Kidney (tissue), 14 donors: ENCODE data around the gene EP400. TPM values are rescaled to one million over a fixed set of nuclear protein-coding genes. Genes with fewer than 3 reads are reported as not detected.

Source experiments
- DNase-seq, 5 donors: peaks; one replicate each; pipeline ENCODE4 v3.0.0-alpha.2; 2013 to 2020
- FAIRE-seq: peaks from 2 replicates; lab custom pipeline; 2012; peaks lifted over from hg19 to GRCh38; lab: Jason Lieb, UNC
- H3K27ac ChIP-seq, 2 donors: one replicate each; pipeline ENCODE4 v1.7.0; 2013; ENCODE audit warnings: low read depth in 2 of 2, low read length in 2 of 2, inconsistent platforms in 1 of 2
- H3K27me3 ChIP-seq: one replicate; pipeline ENCODE4 v1.7.1; 2013; ENCODE audit warnings: low read length, inconsistent platforms; ENCODE audit not compliant: control insufficient read depth, insufficient read depth
- H3K36me3 ChIP-seq, 3 donors: one replicate each; pipeline versions ENCODE4 v1.7.0 to v1.7.1; 2013; ENCODE audit warnings: low read length in 3 of 3, control low read depth in 1 of 3, inconsistent platforms in 1 of 3; ENCODE audit not compliant: insufficient read depth in 3 of 3, control insufficient read depth in 2 of 3
- H3K4me1 ChIP-seq, 3 donors: one replicate each; pipeline versions ENCODE4 v1.7.0 to v1.7.1; 2013; ENCODE audit warnings: low read length in 3 of 3, inconsistent platforms in 1 of 3, low read depth in 1 of 3; ENCODE audit not compliant: control insufficient read depth in 2 of 3, insufficient read depth in 2 of 3
- H3K4me3 ChIP-seq, 3 donors: one replicate each; pipeline versions ENCODE4 v1.7.0 to v1.8.1; 2013; ENCODE audit warnings: low read length in 3 of 3, control low read depth in 1 of 3, inconsistent platforms in 1 of 3
- H3K9ac ChIP-seq, 3 donors: one replicate each; pipeline versions ENCODE4 v1.7.0 to v1.7.1; 2013; ENCODE audit warnings: low read length in 3 of 3, control low read depth in 1 of 3, inconsistent platforms in 1 of 3
- H3K9me3 ChIP-seq, 3 donors: one replicate each; pipeline versions ENCODE4 v1.7.0 to v1.7.1; 2013; ENCODE audit warnings: low read length in 3 of 3, control low read depth in 1 of 3, inconsistent platforms in 1 of 3; ENCODE audit not compliant: control insufficient read depth in 2 of 3, insufficient read depth in 1 of 3
- CTCF ChIP-seq: IDR thresholded peaks from 3 replicates; pipeline ENCODE4 v1.5.1; 2012; ENCODE audit warnings: mild to moderate bottlenecking, moderate library complexity, borderline replicate concordance; ENCODE audit not compliant: insufficient read depth; ENCODE audit errors: extremely low read depth
- intact Hi-C: fragments of 100-400 bp; cut with DNase I; formaldehyde crosslinking; loops from one replicate; pipeline ENCODE4 v1.11.1; 2022
- polyA plus RNA-seq: library from polyadenylated mRNA; stranded (reverse); fragments of 350-450 nt; fragmentation: Illumina TruSeq; extraction: RNeasy Lipid Tissue Mini Kit (QIAGEN cat#74804); gene quantifications from one replicate; pipeline ENCODE4 v1.2.3, GENCODE V29; 2014; ENCODE audit warnings: low read depth, low replicate concordance; ENCODE audit not compliant: insufficient read depth
- total RNA-seq: library from RNA; stranded (reverse); fragmentation: NEBNext Ultra II Directional; extraction: Animal tissue kit (Norgen Biotek cat#: 25700); gene quantifications from one replicate; pipeline ENCODE4 v1.2.1, GENCODE V29; 2021
- donor health status: control.
- donor health status: control.
- donor health status: control.
- donor health status: control.
- donor health status: control.
- donor health status: DM: yes; HTN: yes; CAD: no.
- donor health status: Normal renal cell carcinoma (clear cell type).

Gene EP400
- total and polyA plus RNA-seq, 2 donors from 2014 or later = 7.5 to 44.7 TPM

- Histone ChIP-seq H3K9me3 (no peaks in the 10 kb centered on the region), H3K9ac (no peak overlapping the region), H3K27me3 (no peaks in the 10 kb centered on the region), H3K4me3 (no peak overlapping the region), H3K4me1 (no peaks in the 10 kb centered on the region), H3K36me3 (peaks cover 0 to 12% (median 7%) of the 10 kb centered on the region in 3 donors), H3K27ac (no peak overlapping the region)
- no peak for TF ChIP-seq CTCF
- intact Hi-C loops = no loop called here
- DNase-seq = no peak
- no peak for FAIRE-seq
These were observed 29.6 kb upstream of the EP400 start for GRCh38 chr12:131920157-131920508.

GRCh38 chr12:131920902-131921840, 28.6 kb upstream of the EP400 start:
- Histone ChIP-seq H3K4me1 (no peaks in the 10 kb centered on the region), H3K36me3 (peaks cover 0 to 7% (median 5%) of the 10 kb centered on the region in 3 donors), H3K27ac (no peak overlapping the region), H3K9ac (no peak overlapping the region), H3K4me3 (no peak overlapping the region), H3K9me3 (no peaks in the 10 kb centered on the region), H3K27me3 (no peaks in the 10 kb centered on the region)
- FAIRE-seq (no peak), DNase-seq (no peak)
- TF ChIP-seq CTCF = no peak
- intact Hi-C loops = no loop called here

- no peak overlapping the region for H3K27ac ChIP-seq
- H3K4me1 ChIP-seq = no peaks in the 10 kb centered on the region
- DNase-seq (no peak), FAIRE-seq (no peak)
- no peaks in the 10 kb centered on the region for H3K9me3 ChIP-seq
- peaks cover 0 to 7% (median 5%) of the 10 kb centered on the region in 3 donors for H3K36me3 ChIP-seq
- no peak overlapping the region for H3K9ac ChIP-seq
- TF ChIP-seq CTCF = no peak
- intact Hi-C loops = no loop called here
- no peaks in the 10 kb centered on the region for H3K27me3 ChIP-seq
- no peak overlapping the region for H3K4me3 ChIP-seq
These were observed 27.6 kb upstream of the EP400 start for GRCh38 chr12:131921866-131922769.
